Ishikawa (cell line): ENCODE data around the gene AGPAT3.

ENCODE experiments used
- CEBPB ChIP-seq: IDR thresholded peaks from 2 replicates; pipeline ENCODE4 v1.6.1; 2012
- CREB1 ChIP-seq: IDR thresholded peaks from 2 replicates; pipeline ENCODE4 v1.6.1; 2012; ENCODE audit warnings: low read depth
- EGR1 ChIP-seq: IDR thresholded peaks from 2 replicates; pipeline ENCODE4 v1.6.1; 2012
- EP300 ChIP-seq: IDR thresholded peaks from 2 replicates; pipeline ENCODE4 v1.6.1; 2012; ENCODE audit warnings: borderline replicate concordance
- FOXM1 ChIP-seq: IDR thresholded peaks from 2 replicates; pipeline ENCODE4 v1.6.1; 2012; ENCODE audit warnings: low read depth, borderline replicate concordance
- MAX ChIP-seq: IDR thresholded peaks from 2 replicates; pipeline ENCODE4 v1.6.1; 2012
- NFIC ChIP-seq: IDR thresholded peaks from 2 replicates; pipeline ENCODE4 v1.6.1; 2012
- RAD21 ChIP-seq: IDR thresholded peaks from 2 replicates; pipeline ENCODE4 v1.6.1; 2012; ENCODE audit warnings: low read depth
- REST ChIP-seq: IDR thresholded peaks from 2 replicates; pipeline ENCODE4 v1.6.1; 2012; ENCODE audit warnings: low read depth, mild to moderate bottlenecking
- TAF1 ChIP-seq: IDR thresholded peaks from 2 replicates; pipeline ENCODE4 v1.6.1; 2012; ENCODE audit warnings: low read depth, mild to moderate bottlenecking
- TCF12 ChIP-seq: IDR thresholded peaks from 2 replicates; pipeline ENCODE4 v1.6.1; 2012; ENCODE audit warnings: low read depth
- TEAD4 ChIP-seq: IDR thresholded peaks from 2 replicates; pipeline ENCODE4 v1.6.1; 2012
- USF1 ChIP-seq: IDR thresholded peaks from 2 replicates; pipeline ENCODE4 v1.6.1; 2012
- YY1 ChIP-seq: IDR thresholded peaks from 2 replicates; pipeline ENCODE4 v1.6.1; 2012; ENCODE audit warnings: low read depth
- ZBTB7A ChIP-seq: IDR thresholded peaks from 2 replicates; pipeline ENCODE4 v1.6.1; 2012; ENCODE audit warnings: low read depth

AGPAT3 gene

GRCh38 chr21:43835050-43835449, 30.0 kb upstream of the AGPAT3 start:
- TF ChIP-seq CREB1 (no peak), TAF1 (no peak), EGR1 (no peak), CEBPB (no peak)

GRCh38 chr21:43835861-43836260, 29.2 kb upstream of the AGPAT3 start:
- TF ChIP-seq NFIC (no peak), YY1 (no peak), MAX (no peak), TEAD4 (no peak), EGR1 (no peak), REST (no peak), TAF1 (no peak), ZBTB7A (no peak)

GRCh38 chr21:43836616-43837015, 28.4 kb upstream of the AGPAT3 start:
- TF ChIP-seq TEAD4 (no peak), TCF12 (no peak), CEBPB (no peak), ZBTB7A (no peak), USF1 (no peak), MAX (no peak), NFIC (no peak), FOXM1 (no peak), TAF1 (no peak), YY1 (no peak), RAD21 (no peak), EGR1 (no peak), CREB1 (no peak), REST (no peak)

GRCh38 chr21:43840259-43840658, 24.8 kb upstream of the AGPAT3 start:
- TF ChIP-seq ZBTB7A (no peak), FOXM1 (no peak), TAF1 (no peak), RAD21 (no peak), CEBPB (no peak), USF1 (no peak)

- TF ChIP-seq FOXM1: no peak
- no peak for TF ChIP-seq USF1
- no peak for TF ChIP-seq EGR1
- no peak for TF ChIP-seq MAX
- no peak for TF ChIP-seq TEAD4
- TF ChIP-seq TCF12: no peak
- no peak for TF ChIP-seq YY1
- TF ChIP-seq ZBTB7A: no peak
- TF ChIP-seq REST: no peak
- TF ChIP-seq CREB1: no peak
- TF ChIP-seq EP300: no peak
- no peak for TF ChIP-seq CEBPB
- TF ChIP-seq NFIC: no peak
- TF ChIP-seq TAF1: no peak
- TF ChIP-seq RAD21: no peak
These were observed 22.3 kb upstream of the AGPAT3 start for GRCh38 chr21:43842742-43843141.
